GM18499 (cell line): ENCODE data around the gene NHERF1.
A peak's percentile ranks its signal among the peaks of the same experiment; 100 is the strongest.

Experiments
- ATAC-seq: cut with Tn5 transposase; IDR thresholded peaks from one replicate; pipeline ENCODE4 v1.9.1; 2021; ENCODE audit warnings: moderate number of reproducible peaks; ENCODE audit not compliant: insufficient read depth, unreplicated experiment

NHERF1 gene

DNA sequence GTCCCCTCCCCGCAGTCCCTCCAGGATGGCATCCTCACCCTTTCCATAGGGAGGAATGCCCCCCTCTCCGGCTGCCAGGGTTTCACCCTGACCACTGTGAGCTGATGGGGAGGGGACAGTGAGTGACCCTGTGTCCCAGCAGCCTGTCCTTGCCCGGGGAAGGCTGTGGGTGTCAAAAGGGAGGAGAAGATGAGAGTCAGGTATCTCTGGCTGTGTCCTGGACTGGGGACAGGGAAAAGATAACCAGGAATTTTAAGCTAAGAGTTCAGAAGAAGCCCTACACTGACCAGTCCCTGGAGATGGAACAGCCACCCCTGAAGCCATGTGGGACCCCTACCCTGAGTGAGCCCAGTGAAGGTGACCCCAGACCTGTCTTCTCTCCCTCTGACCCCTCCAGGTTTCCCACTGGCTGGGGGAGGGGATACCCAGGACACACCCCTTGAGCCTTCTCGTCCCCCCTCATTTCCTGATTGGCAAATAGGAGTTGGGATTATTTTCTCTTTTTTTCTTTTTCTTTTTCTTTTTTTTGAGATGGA is 16.4 kb downstream of the NHERF1 start:
- no peak for ATAC-seq

DNA sequence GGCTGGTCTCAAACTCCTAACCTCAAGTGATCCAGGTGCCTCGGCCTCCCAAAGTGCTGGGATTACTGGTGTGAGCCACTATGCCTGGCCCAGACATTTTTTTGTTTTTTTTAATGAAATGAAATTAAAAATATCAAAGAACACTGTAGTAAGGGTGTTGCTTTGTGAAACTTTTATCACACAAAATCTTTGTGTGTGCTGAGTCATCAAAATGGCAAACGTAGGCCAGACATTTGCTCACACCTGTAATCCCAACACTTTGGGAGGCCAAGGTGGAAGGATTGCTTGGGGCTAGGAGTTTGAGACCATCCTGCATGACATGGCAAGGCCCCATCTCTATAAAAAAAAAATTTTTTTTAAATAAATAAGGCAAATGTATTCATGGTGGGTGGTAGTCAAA is 18.0 kb downstream of the NHERF1 start:
- ATAC-seq: no peak

DNA sequence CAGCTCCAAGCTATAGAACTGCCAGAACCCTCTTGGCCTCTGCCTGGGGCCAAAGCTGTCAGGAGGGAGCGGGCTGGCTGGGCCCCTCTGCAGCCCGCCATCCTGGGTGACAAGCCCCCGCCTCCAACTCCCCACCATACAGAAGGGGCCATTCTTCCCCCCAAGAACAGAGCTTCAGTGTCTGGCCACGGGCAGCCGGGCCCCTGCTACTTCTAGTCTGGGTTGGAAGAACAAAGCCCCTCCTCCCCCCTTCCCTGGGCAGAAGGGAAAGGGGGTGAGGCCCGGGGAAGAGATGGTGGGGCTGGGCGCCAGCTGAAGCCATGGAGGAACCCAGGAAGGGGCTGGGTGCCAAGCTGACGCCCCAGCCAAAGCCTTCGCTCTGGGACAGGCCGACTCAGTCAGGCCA is 18.7 kb downstream of the NHERF1 start:
- no peak for ATAC-seq

DNA sequence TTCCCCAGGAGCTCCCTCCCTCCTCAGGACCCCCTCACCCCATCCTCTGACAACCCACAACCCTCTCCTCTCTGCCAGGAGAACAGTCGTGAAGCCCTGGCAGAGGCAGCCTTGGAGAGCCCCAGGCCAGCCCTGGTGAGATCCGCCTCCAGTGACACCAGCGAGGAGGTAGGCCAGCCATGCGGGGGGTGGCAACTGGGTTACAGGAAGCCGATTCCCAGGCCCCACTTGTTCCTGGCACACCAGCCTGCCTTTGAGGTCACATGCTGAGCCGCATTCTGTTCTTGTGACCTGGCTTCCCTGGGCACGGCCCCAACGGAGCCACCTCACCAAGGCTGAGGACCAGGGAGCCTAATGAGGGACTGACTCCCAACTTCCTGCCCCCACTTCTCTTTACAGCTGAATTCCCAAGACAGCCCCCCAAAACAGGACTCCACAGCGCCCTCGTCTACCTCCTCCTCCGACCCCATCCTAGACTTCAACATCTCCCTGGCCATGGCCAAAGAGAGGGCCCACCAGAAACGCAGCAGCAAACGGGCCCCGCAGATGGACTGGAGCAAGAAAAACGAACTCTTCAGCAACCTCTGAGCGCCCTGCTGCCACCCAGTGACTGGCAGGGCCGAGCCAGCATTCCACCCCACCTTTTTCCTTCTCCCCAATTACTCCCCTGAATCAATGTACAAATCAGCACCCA is 19.8 kb downstream of the NHERF1 start:
- no peak for ATAC-seq

GRCh38 chr17:74768763-74769114 is 20.3 kb downstream of the NHERF1 start:
- no peak for ATAC-seq

DNA sequence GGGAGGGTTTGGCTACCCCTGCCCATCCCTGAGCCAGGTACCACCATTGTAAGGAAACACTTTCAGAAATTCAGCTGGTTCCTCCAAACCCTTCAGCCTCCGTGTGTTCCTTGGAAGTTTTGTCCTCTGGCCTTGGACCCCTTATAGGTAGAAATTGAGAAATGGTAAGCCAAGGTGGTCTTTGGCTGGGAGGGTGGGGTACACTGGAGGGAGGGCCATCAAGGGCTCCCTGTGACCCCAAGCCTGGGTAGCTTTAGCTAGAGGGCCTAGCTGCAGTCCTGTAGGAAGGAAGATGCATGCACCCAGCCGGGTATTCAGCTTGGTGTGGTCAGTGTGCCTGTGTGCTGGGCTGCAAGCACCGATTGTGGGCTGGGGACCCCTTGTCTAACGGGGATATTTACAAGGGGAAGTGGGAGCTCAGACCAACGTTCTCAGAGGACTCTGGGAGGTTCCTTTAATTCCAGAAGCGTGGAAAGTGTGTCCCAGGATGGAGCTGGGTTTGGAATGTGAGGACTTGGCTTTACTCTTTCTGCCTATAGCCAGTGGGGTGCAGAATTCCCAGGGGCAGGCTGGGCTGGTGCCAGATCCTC is 20.9 kb downstream of the NHERF1 start:
- ATAC-seq: no peak

GRCh38 chr17:74769856-74770497 is 21.5 kb downstream of the NHERF1 start:
- ATAC-seq: no peak

DNA sequence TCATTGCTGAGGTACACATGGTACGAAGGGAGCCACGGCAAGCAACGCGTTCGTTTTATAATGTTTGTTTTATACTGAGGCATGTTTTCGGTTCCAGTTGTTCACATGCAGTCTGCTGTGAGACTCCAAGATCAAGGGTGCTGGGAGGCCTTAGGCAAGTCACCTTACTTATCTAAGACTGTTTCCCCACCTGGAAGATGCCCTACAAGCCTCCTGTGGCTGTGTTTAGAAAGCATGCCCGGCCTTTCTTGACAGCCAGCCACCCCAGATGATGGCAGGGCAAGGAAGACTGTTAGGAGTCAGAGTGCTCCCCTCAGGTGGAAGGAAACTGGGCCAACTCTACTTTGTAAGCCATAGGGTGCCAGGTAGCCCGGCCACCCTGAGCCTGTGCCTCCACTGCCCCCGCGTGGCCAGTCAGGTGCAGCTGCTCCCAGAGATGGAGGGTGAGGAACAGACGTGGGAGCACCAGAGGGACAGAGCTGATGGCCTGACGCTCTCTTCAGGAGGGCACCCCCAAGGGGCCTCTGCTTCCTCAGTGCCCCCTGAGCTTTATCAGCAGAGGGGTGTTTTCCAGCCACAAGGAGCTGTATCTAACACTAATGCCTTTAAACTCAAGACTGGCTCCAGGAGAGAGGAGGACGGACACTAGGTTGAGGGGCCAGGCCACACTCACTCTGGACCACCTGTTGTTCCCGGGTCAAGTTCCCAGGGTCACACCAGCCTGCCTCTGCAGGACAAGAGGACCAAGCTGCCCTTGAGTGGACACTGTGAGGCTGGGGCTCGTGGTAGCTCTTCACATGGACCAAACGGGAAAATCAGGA is 22.3 kb downstream of the NHERF1 start:
- no peak for ATAC-seq

DNA sequence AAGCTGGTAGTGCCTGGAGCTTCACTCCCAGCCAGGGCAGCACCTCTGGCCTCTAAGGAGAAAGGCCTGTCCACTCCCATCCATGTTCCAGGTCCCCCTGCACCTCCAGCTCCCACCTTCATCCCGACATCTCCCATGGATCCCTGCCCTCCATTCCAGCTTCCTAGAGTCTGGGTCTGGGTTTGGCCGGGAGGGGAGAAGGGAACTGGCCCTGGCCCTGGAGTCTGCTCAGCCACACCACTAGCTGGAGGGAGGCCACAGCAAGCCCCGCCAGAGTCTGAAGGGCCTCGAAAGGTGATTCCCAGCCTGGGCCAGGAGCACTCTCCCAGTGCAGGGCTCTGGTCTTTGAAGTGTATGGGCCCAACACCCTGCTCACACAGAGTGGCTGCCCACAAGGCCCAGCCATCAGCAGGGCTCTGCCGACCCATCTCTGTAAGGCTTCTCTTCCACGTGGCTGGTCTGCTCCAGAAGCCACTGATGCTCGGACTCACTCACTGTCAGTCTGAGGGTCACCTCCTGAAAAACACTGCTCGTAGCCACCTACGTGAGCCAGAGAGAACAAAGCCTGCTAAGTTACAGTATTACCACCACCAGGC is 23.0 kb downstream of the NHERF1 start:
- no peak for ATAC-seq

DNA sequence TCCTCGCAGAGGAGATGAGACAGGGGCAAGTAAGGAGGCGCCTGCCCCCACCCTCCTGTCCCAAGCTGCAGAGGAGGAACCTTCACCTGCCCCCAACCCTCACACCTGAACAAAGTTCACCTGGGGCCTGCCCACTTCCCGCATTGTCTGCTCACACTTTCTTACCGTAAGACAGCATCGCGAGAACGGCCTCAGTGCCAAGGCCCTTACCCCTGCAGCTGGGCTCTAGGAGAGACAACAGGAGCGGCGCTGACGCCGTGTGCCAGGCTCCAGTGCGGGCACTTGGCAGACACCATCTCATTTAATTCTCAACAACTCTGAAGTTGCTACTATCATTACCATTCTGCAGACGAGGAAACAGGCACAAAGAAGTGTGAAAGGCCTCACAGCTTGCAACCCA is 23.6 kb downstream of the NHERF1 start:
- ATAC-seq: no peak

- no peak for ATAC-seq
Observed at GRCh38 chr17:74773414-74773813, 25.0 kb downstream of the NHERF1 start.

DNA sequence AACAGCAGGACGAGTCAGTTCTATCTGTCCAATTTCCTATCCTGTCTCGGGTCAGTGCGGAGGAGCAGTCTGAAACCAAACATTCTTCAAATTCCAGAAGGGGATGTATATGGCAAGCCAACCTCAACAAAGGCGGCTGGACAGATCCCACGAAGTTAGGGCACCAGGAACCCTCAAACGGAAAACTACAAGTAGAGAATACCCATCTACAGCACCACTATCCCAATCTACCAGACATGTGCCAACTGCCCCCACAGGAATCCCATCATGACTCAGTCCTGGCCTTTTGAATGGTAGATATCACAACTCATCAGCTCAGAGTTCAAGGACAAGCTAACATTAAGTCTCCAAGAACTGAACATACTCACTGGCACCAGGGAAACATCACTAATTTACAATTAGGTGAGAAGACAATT is 25.5 kb downstream of the NHERF1 start:
- no peak for ATAC-seq

- no peak for ATAC-seq
Observed at GRCh38 chr17:74775409-74776043, 27.1 kb downstream of the NHERF1 start.

DNA sequence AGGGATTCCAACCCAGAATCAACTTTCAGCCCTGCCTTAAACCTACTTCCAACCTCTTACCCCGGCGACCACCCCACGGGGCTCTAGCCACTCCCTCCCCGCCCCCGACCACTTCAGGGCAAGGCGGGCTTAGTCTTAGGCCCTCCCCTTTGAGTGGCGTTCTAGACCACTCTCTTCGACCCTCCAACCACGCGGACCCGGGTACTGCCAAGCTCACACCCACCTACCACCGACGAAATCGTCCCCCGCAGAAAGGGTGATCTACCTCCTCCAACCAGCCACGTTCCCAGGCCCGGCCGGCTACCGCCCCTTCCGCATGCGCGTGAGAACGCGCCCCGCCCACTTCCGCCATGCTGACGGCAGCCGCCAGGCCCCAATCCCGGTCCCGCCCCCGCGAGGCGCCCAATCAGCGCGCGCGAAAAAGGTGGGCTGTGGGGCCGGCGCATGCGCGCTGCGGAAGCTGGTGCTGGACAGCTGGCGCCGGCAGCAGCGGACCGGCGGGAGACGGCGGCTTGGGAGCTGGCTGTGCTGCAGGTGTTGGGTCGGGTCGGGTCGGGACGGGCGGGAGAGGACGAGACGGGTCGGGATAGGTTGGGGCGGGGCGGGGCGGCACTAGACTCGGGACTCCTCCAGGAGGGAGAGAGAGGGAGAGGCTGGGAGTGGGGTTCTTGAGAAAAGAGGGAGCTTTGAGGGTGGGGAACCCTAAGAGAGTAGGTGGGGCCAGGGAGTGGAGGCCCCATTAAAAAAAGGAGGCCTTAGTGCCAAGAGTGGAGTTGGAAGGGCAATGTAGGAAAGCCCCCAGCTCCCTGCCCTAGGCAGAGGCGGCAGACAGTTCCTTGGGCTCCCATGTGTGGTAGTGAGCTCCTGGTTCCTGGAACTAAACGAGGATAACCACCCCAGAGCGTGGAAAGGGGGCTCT is 27.9 kb downstream of the NHERF1 start, which contains the start of gene NAT9:
Gene NAT9 (minus strand): TSS at position 302 of the 919 bp plus-strand sequence. CDS start 647 bp downstream, outside the sequence.
- ATAC-seq: peak; percentile 34

DNA sequence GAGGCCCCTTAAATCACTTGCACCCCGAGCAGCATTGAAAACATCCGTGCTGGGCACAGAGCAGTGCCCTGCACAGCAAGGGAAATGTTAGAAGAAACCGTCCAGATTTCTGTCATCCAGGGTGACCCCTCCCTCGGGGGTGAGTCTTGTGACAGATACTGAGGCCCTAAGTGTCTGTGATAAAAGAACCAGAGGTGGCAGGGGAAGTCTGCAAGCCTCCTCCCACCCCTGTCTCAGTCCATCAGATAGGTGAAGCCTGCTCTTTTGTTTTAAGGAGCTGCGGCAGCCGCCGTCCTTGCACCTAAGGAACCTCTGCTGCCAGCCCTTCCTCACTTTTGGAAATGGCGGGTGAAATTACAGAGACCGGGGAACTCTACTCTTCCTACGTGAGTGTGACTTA is 28.6 kb downstream of the NHERF1 start:
- no peak for ATAC-seq

- no peak for ATAC-seq
Observed at GRCh38 chr17:74777901-74778515, 29.6 kb downstream of the NHERF1 start.

GRCh38 chr17:74778960-74779359 is 30.5 kb downstream of the NHERF1 start:
- ATAC-seq: no peak

GRCh38 chr17:74779501-74779900 is 31.1 kb downstream of the NHERF1 start:
- ATAC-seq: no peak
